Posterior vena cava (tissue), 2 donors: ENCODE measurements around the gene FGFRL1. TPM values are rescaled to one million over a fixed set of nuclear protein-coding genes. Genes with fewer than 3 reads are reported as not detected.

ENCODE experiments used
- DNase-seq: peaks from one replicate; pipeline ENCODE4 v3.0.0-alpha.2; 2020; ENCODE audit warnings: low spot score
- intact Hi-C, 2 donors: fragments of 100-400 bp; cut with DNase I; formaldehyde crosslinking; loops; one replicate each; pipeline versions ENCODE4 v1.14.1 to v1.14.2; 2022 to 2023
- total RNA-seq, 2 donors: library from RNA; stranded (reverse); fragmentation: NEBNext Ultra II Directional; extraction: Animal tissue kit (Norgen Biotek cat#: 25700); gene quantifications; one replicate each; pipeline ENCODE4 v1.2.1, GENCODE V29; 2021
- donor health status: DM: yes; HTN: yes; CAD: no.
- donor health status: DM: yes; HTN: yes; CAD: no.

Gene FGFRL1
- total RNA-seq, 2 donors from 2014 or later, result 16.2 to 20.7 TPM

- intact Hi-C loops, result no loop called here
Measured at GRCh38 chr4:1057403-1057745, 45.9 kb downstream of the FGFRL1 start.

GRCh38 chr4:1058198-1058996 is 47.0 kb downstream of the FGFRL1 start:
- intact Hi-C loops, result no loop called here
- DNase-seq, result peak; percentile 67

More at GRCh38 chr4:1057403-1057745, 45.9 kb downstream of the FGFRL1 start:
- no peak for DNase-seq

GRCh38 chr4:1058997-1059665 is 47.7 kb downstream of the FGFRL1 start:
- DNase-seq, result peak; percentile 70
- intact Hi-C loops, result no loop called here

- peak; percentile 10 for DNase-seq
- intact Hi-C loops, result no loop called here
Measured at GRCh38 chr4:1060121-1060520, 48.7 kb downstream of the FGFRL1 start.

GRCh38 chr4:1060621-1061020 is 49.2 kb downstream of the FGFRL1 start:
- DNase-seq, result peak; percentile 44
- intact Hi-C loops, result no loop called here

- DNase-seq, result peak; percentile 58
- intact Hi-C loops, result no loop called here
Measured at GRCh38 chr4:1061056-1061700, 49.8 kb downstream of the FGFRL1 start.

- peak; percentile 28 for DNase-seq
Measured at GRCh38 chr4:1061760-1062159, 50.3 kb downstream of the FGFRL1 start.

GRCh38 chr4:1062419-1062818 is 51.0 kb downstream of the FGFRL1 start:
- intact Hi-C loops, result no loop called here
- peak; percentile 2 for DNase-seq

More at GRCh38 chr4:1061760-1062159, 50.3 kb downstream of the FGFRL1 start:
- intact Hi-C loops, result no loop called here

- no peak for DNase-seq
- intact Hi-C loops, result no loop called here
Measured at GRCh38 chr4:1065732-1066131, 54.3 kb downstream of the FGFRL1 start.

GRCh38 chr4:1069394-1069793 is 58.0 kb downstream of the FGFRL1 start:
- peak; percentile 2 for DNase-seq
- intact Hi-C loops, result no loop called here

GRCh38 chr4:1072830-1073446 is 61.5 kb downstream of the FGFRL1 start:
- intact Hi-C loops, result no loop called here
- DNase-seq, result peak; percentile 78

GRCh38 chr4:1074077-1074476 is 62.7 kb downstream of the FGFRL1 start:
- DNase-seq, result peak; percentile 67
- intact Hi-C loops, result no loop called here

- intact Hi-C loops, result loop anchor here in 1 of 2 donors (5.0 kb wide), 1 partner anchor 92 kb away; no protein-coding TSS in a partner anchor
- DNase-seq, result peak; percentile 46
Measured at GRCh38 chr4:1075225-1075624, 63.8 kb downstream of the FGFRL1 start.

- peak; percentile 43 for DNase-seq
- intact Hi-C loops, result loop anchor here in 1 of 2 donors (5.0 kb wide), 1 partner anchor 91 kb away; no protein-coding TSS in a partner anchor
Measured at GRCh38 chr4:1075809-1076699, 64.6 kb downstream of the FGFRL1 start.

Other genes starting within 250 kb of the FGFRL1 start
- gene CPLX1, start 185.5 kb upstream of the FGFRL1 start, total RNA-seq, result 1 to 10 TPM; 2.5 to 5.1 TPM
- 10 to 100 TPM; 63.5 to 73.5 TPM for gene GAK, start 79.3 kb upstream of the FGFRL1 start, total RNA-seq
- gene TMEM175, start 79.2 kb upstream of the FGFRL1 start, total RNA-seq, result 10 to 100 TPM; 15.3 to 16.4 TPM
- gene DGKQ, start 38.1 kb upstream of the FGFRL1 start, total RNA-seq, result 10 to 100 TPM; 10.8 to 11.9 TPM
- gene IDUA, start 24.6 kb upstream of the FGFRL1 start, total RNA-seq, result 10 to 100 TPM; 19.0 to 29.0 TPM
- under 1 TPM in 1 of 2 donors, not detected in 1; 0.14 TPM for gene SLC26A1, start 18.2 kb upstream of the FGFRL1 start, total RNA-seq
- gene RNF212, start 101.9 kb downstream of the FGFRL1 start, total RNA-seq, result 1 to 10 TPM in 1 of 2 donors, under 1 TPM in 1; 0.76 to 4.0 TPM
- 10 to 100 TPM; 18.1 to 63.3 TPM for gene SPON2, start 161.0 kb downstream of the FGFRL1 start, total RNA-seq
- gene CTBP1, start 237.5 kb downstream of the FGFRL1 start, total RNA-seq, result 100 to 1,000 TPM; 109 to 113 TPM